Fibroblast of lung (primary cell): ENCODE measurements around the gene KCNH1. TPM values are rescaled to one million over a fixed set of nuclear protein-coding genes. Genes with fewer than 3 reads are reported as not detected.

ENCODE experiments used
- DNase-seq, 2 donors: peaks; one replicate each; pipeline versions ENCODE4 v3.0.0 to v3.0.0-alpha.2; 2010; ENCODE audit warnings: low read depth in 2 of 2
- H2AFZ ChIP-seq: 2 replicates; pipeline ENCODE4 v1.5.1; 2012; ENCODE audit warnings: low read length, control low read depth, inconsistent platforms
- H3K27ac ChIP-seq: 2 replicates; pipeline ENCODE4 v1.5.1; 2011; ENCODE audit warnings: low read length, control low read depth; ENCODE audit not compliant: insufficient read depth
- H3K27me3 ChIP-seq: 2 replicates; pipeline ENCODE4 v1.5.1; 2011; ENCODE audit warnings: mild to moderate bottlenecking, low read length; ENCODE audit not compliant: control insufficient read depth, insufficient read depth
- H3K36me3 ChIP-seq: 2 replicates; pipeline ENCODE4 v1.5.1; 2011; ENCODE audit warnings: low read length; ENCODE audit not compliant: control insufficient read depth, insufficient read depth
- H3K4me1 ChIP-seq: 2 replicates; pipeline ENCODE4 v1.5.1; 2011; ENCODE audit warnings: low read length; ENCODE audit not compliant: control insufficient read depth, insufficient read depth; ENCODE audit errors: extremely low read depth
- H3K4me2 ChIP-seq: 2 replicates; pipeline ENCODE4 v1.5.1; 2011; ENCODE audit warnings: low read length, control low read depth; ENCODE audit not compliant: insufficient read depth; ENCODE audit errors: extremely low read depth
- H3K4me3 ChIP-seq, 4 experiments: fragments of 200-600 bp in 1 of 4; sonication (generic) in 1 of 4; replicated peaks in 1 of 4; 2 replicates each; pipeline ENCODE4 v1.5.1; 2011 to 2016; ENCODE audit warnings: low read length in 4 of 4, low read depth in 3 of 4, mild to moderate bottlenecking in 3 of 4, control low read depth in 2 of 4, inconsistent platforms in 1 of 4, mixed read lengths in 1 of 4; ENCODE audit not compliant: insufficient read depth in 1 of 4; ENCODE audit errors: control extremely low read depth in 1 of 4
- H3K79me2 ChIP-seq: 2 replicates; pipeline ENCODE4 v1.5.1; 2012; ENCODE audit warnings: mild to moderate bottlenecking, low read length, inconsistent platforms; ENCODE audit not compliant: control insufficient read depth, insufficient read depth
- H3K9ac ChIP-seq: 2 replicates; pipeline ENCODE4 v1.5.1; 2011; ENCODE audit warnings: mild to moderate bottlenecking, low read length, control low read depth; ENCODE audit not compliant: insufficient read depth
- H3K9me3 ChIP-seq: 2 replicates; pipeline ENCODE4 v1.5.1; 2012; ENCODE audit warnings: low read depth, low read length; ENCODE audit not compliant: control insufficient read depth, insufficient read depth
- H4K20me1 ChIP-seq: 2 replicates; pipeline ENCODE4 v1.5.1; 2011; ENCODE audit warnings: low read length; ENCODE audit not compliant: control insufficient read depth, insufficient read depth; ENCODE audit errors: extremely low read depth
- CTCF ChIP-seq, 2 donors: IDR thresholded peaks in 1 of 2; conservative IDR thresholded peaks in 1 of 2; 1 replicate in 1 of 2; 2 replicates in 1 of 2; pipeline ENCODE4 v1.5.1; 2011 to 2012; ENCODE audit warnings: low read length in 2 of 2, control low read depth in 1 of 2, inconsistent platforms in 1 of 2, low read depth in 1 of 2, mild to moderate bottlenecking in 1 of 2
- EZH2 ChIP-seq: IDR thresholded peaks from 2 replicates; pipeline ENCODE4 v1.5.1; 2012; ENCODE audit warnings: low read length, control low read depth, mild to moderate bottlenecking; ENCODE audit errors: missing control alignments
- polyA plus RNA-seq, 2 donors: library from polyadenylated mRNA; depleted of rRNA in 1 of 2; stranded (reverse) in 1 of 2; unstranded in 1 of 2; fragments of >200 nt; gene quantifications; 2 replicates each; pipeline ENCODE4 v1.2.1, GENCODE V29; 2011 to 2012; ENCODE audit warnings: missing spikeins in 1 of 2
- total RNA-seq: library from RNA; depleted of rRNA; stranded (reverse); fragments of >200 nt; gene quantifications from 2 replicates; pipeline ENCODE4 v1.2.1, GENCODE V29; 2014

Gene KCNH1
- total and polyA plus RNA-seq, 2 donors (not counting 1 experiment from before 2014, with no cell fraction given) = 0.17 to 1.5 TPM

- H3K27me3 ChIP-seq = no peaks in the 10 kb centered on the region
- no peak overlapping the region for H3K4me2 ChIP-seq
Measured at GRCh38 chr1:210908791-210909190, 225.2 kb downstream of the KCNH1 start.

GRCh38 chr1:210908257-210908656 is 225.7 kb downstream of the KCNH1 start:
- Histone ChIP-seq H3K27me3 (no peaks in the 10 kb centered on the region), H3K9me3 (no peaks in the 10 kb centered on the region), H3K4me1 (no peaks in the 10 kb centered on the region), H3K9ac (no peak overlapping the region), H3K4me2 (no peak overlapping the region), H2AFZ (no peak overlapping the region), H3K79me2 (no peaks in the 10 kb centered on the region), H4K20me1 (no peaks in the 10 kb centered on the region), H3K4me3 (no peak overlapping the region), H3K36me3 (no peaks in the 10 kb centered on the region), H3K27ac (no peak overlapping the region)
- no peak for TF ChIP-seq CTCF (conservative IDR thresholded peaks at IDR 0.05 in 1 of 2, IDR thresholded peaks at IDR 0.05 in 1 of 2; ENCODE audit: low read depth in 1 of 2, low read length in 2 of 2)
- TF ChIP-seq EZH2 = no peak
- DNase-seq = no peak

More at GRCh38 chr1:210908791-210909190, 225.2 kb downstream of the KCNH1 start:
- H3K9me3 ChIP-seq = no peaks in the 10 kb centered on the region
- no peak overlapping the region for H2AFZ ChIP-seq
- no peak overlapping the region for H3K27ac ChIP-seq
- no peak for TF ChIP-seq EZH2
- no peak for TF ChIP-seq CTCF (conservative IDR thresholded peaks at IDR 0.05 in 1 of 2, IDR thresholded peaks at IDR 0.05 in 1 of 2; ENCODE audit: low read depth in 1 of 2, low read length in 2 of 2)
- H3K4me1 ChIP-seq = no peaks in the 10 kb centered on the region
- no peaks in the 10 kb centered on the region for H4K20me1 ChIP-seq
- DNase-seq = no peak
- H3K4me3 ChIP-seq = no peak overlapping the region
- H3K9ac ChIP-seq = no peak overlapping the region
- H3K79me2 ChIP-seq = no peaks in the 10 kb centered on the region
- no peaks in the 10 kb centered on the region for H3K36me3 ChIP-seq

DNA sequence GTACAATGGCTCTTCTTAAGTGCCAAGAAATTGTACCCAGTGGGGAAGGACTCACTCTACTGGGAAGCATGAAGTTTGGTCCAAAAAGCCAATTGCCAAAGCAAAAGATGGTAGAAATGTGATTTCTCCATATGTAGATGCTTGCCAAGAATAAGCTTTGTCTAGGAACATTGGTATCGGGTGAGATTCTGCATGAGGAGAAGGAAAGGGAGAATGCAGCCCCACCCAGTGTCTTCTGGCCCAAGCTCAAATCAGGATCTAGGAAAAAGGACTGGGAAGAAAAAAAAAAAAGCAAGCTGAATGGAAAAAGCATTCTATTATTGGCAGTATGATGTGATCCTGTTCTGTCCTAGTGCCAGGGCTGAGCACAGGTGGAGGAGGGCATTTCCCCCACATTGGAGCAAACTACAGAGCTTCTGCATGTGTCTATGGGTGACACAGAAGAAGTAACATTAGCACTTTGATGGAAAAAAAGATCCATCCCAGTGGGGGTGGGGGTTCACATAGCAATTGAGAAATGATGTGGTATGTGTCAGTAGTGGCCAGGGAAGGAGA is 226.6 kb downstream of the KCNH1 start:
- Histone ChIP-seq H3K27me3 (no peaks in the 10 kb centered on the region), H3K4me3 (no peak overlapping the region), H4K20me1 (no peaks in the 10 kb centered on the region), H3K4me1 (no peaks in the 10 kb centered on the region), H3K9me3 (no peaks in the 10 kb centered on the region), H3K27ac (no peak overlapping the region), H3K9ac (no peak overlapping the region), H3K4me2 (no peak overlapping the region), H3K79me2 (no peaks in the 10 kb centered on the region), H3K36me3 (no peaks in the 10 kb centered on the region), H2AFZ (no peak overlapping the region)
- TF ChIP-seq CTCF (conservative IDR thresholded peaks at IDR 0.05 in 1 of 2, IDR thresholded peaks at IDR 0.05 in 1 of 2; ENCODE audit: low read depth in 1 of 2, low read length in 2 of 2) (no peak), EZH2 (no peak)
- DNase-seq = no peak
